GDM1 (cell line): ENCODE data around the gene TBCC.
"Not testable (repeated sequence)": the region's sequence is repeated elsewhere in the genome, so short reads cannot be mapped to it uniquely, and the experiment has no call there.

Experiments used
- DNase-seq: peaks from one replicate; lab custom pipeline; 2025; lab: John Stamatoyannopoulos, UW

TBCC gene

GRCh38 chr6:42769836-42770235 lies 23.9 kb upstream of the TBCC start:
- DNase-seq = no peak

- DNase-seq = no peak
Observed at GRCh38 chr6:42769051-42769450, 23.1 kb upstream of the TBCC start.

- DNase-seq = no peak
Observed at GRCh38 chr6:42766163-42766670, 20.3 kb upstream of the TBCC start.

GRCh38 chr6:42764911-42765648 lies 19.2 kb upstream of the TBCC start:
- DNase-seq = no peak

GRCh38 chr6:42762950-42763349 lies 17.0 kb upstream of the TBCC start:
- no peak for DNase-seq

- no peak for DNase-seq
Observed at GRCh38 chr6:42762426-42762859, 16.5 kb upstream of the TBCC start.

GRCh38 chr6:42761287-42762067 lies 15.6 kb upstream of the TBCC start:
- no peak for DNase-seq

- DNase-seq = no peak
Observed at GRCh38 chr6:42758756-42759430, 13.0 kb upstream of the TBCC start.

GRCh38 chr6:42756722-42757121 lies 10.8 kb upstream of the TBCC start:
- no peak for DNase-seq

GRCh38 chr6:42754759-42755158 lies 8.9 kb upstream of the TBCC start:
- DNase-seq = no peak

GRCh38 chr6:42751055-42751454 lies 5.2 kb upstream of the TBCC start:
- no peak for DNase-seq

- DNase-seq = no peak
Observed at GRCh38 chr6:42748203-42748898, 2.4 kb upstream of the TBCC start.

GRCh38 chr6:42746463-42747391 lies 824 bp upstream of the TBCC start:
- peak; percentile 93 for DNase-seq

GRCh38 chr6:42745083-42745639 lies 742 bp downstream of the TBCC start:
- DNase-seq = no peak

GRCh38 chr6:42744351-42744893 lies 1.5 kb downstream of the TBCC start:
- DNase-seq = no peak

GRCh38 chr6:42742116-42742894 lies 3.6 kb downstream of the TBCC start:
- no peak for DNase-seq

GRCh38 chr6:42740725-42741124 lies 5.2 kb downstream of the TBCC start:
- no peak for DNase-seq

GRCh38 chr6:42735976-42736375 lies 9.9 kb downstream of the TBCC start:
- DNase-seq = no peak

GRCh38 chr6:42733867-42734481 lies 11.9 kb downstream of the TBCC start:
- not testable (repeated sequence) for DNase-seq
